Measurements from ENCODE around the gene GPR151.
"Not testable (repeated sequence)": the region's sequence is repeated elsewhere in the genome, so short reads cannot be mapped to it uniquely, and the experiment has no call there.

Gene GPR151

DNA sequence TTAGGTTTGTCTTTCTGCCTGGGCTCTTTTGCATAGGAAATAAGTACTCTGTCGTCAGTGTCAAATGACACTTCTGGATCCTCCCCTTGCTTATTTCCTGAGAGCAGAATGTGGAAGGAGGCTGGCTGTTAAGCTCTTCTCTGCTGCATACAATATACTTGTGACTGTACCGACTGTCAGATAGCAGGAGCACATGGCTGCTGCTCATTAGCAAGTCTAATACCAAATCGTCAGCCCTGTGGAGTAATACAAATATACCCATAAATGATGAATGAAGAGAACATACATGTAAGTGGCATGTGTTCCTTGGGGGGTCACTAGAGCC lies at the start of gene GPR151:
GPR151 (minus strand) TSS at position 40 of the 325 bp plus-strand sequence. CDS start 77 bp downstream, outside the sequence.
- DNase-seq = no peak

GRCh38 chr5:146564007-146564762 lies 48.2 kb upstream of the GPR151 start:
- DNase-seq = no peak

- DNase-seq = no peak
These were observed 46.5 kb upstream of the GPR151 start for GRCh38 chr5:146562461-146562860.

- DNase-seq = no peak
These were observed 45.7 kb upstream of the GPR151 start for GRCh38 chr5:146561711-146562110.

DNA sequence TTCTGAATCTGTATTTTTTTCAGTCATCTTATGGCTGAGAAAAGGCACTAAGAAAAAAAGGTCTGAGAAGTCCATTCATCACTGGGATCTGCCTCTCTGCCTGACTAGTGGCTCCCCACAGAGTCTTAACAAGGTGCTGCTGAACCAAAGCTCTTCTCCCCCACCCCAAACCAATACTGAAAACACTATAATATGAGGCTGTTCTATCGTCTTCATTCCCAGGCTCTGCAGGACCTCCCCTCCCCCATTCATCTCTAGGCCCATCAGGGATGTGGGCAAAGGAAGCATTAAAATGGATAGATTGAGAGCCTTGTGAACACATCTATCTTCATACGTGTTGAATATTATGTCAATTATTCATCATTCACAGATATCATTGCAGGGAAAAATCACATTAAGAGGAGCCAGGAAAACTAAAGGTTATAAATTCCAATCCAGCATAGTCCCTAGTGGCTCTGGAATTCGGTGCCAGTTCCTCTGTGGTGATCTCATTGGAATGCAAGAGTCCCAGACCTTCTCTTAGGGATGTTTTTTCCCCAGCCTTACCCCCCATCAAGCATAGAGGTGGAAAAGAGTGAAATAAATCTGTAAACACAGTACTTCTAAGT lies 44.3 kb upstream of the GPR151 start:
- DNase-seq = no peak

GRCh38 chr5:146556884-146557283 lies 40.9 kb upstream of the GPR151 start:
- DNase-seq = not testable (repeated sequence)

DNA sequence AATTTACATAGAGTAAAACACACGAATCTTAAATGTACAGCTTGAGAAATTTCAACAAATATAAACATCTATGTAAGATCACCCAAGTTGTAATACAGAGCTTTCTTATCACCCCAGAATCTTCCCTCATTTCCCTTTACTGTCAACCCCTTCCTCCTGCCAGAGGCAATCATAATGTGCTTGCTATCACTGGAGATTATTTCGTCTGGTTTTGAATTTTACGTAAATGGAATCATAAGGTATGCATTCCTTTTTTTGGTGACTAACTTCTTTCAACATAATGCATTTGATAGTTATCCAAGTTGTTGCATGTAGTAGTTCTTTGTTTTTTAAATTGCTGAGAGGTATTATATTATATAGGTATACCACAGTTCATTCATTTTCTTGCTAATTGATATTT lies 37.5 kb upstream of the GPR151 start:
- DNase-seq = no peak

GRCh38 chr5:146549615-146550014 lies 33.6 kb upstream of the GPR151 start:
- no peak for DNase-seq

- no peak for DNase-seq
These were observed 32.9 kb upstream of the GPR151 start for GRCh38 chr5:146548781-146549449.

GRCh38 chr5:146544232-146544631 lies 28.2 kb upstream of the GPR151 start:
- no peak for DNase-seq

DNA sequence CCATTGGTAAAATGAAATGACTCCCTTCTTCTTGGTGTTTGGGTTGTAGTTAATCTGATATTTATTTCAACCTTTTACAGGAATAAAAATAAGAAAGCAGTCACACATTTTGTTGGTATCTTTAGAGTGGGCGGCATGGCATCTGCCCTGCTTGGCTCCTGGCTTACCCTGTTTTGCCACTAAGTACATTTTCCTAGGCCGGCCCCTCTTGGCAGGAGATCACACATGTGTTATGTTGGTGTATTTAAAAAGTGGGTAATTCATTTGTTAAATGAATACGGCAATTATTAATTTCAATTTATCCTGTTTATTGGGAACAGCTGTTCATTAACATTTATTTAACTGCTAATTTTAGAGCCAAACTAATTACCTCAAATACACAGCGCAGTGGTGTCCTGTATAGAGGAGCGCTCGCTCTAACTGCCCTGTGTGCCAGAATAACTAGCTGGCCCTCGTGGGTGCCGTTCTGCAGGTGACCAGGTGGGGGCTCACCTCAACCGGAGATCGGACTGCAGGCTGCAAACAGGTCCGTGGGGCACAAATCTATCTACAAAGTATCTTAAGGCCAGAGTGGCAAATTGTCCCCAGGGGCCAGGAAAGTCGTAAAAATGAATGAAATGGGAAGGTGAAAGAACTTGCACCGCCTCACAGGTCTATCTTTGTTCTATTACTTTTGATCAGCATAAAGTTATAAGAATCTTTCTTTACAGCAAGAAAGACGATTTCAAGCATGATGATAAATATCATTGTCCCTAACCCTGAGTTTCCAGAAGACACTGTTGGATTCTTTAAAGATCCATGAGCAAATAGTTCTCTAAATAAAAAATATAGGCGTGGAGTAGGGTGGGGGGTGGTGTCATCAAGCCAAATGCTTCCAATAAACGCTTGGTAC lies 26.2 kb upstream of the GPR151 start:
- peak; percentile 87 for DNase-seq

DNA sequence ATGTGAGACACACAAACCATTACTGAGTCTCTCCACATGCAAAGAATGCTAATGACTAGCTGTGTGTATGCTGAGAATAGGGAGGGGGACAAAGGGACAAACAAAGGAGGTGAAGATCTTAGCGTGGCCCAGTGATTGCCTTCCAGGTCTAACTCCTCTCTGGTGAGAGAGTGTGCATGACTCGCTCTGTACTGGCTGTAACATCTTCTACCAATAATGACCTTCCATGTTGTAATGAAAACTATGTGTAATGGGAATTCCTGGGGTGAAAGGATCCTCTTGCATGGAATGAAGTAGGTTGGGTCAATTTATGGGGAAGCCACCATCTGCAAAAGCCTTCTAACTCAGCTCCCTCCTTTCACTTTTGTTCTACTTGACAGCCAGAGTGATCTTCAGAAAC lies 24.4 kb upstream of the GPR151 start:
- DNase-seq = no peak

- no peak for DNase-seq
These were observed 24.0 kb upstream of the GPR151 start for GRCh38 chr5:146539973-146540372.

GRCh38 chr5:146538432-146538831 lies 22.4 kb upstream of the GPR151 start:
- DNase-seq = no peak

DNA sequence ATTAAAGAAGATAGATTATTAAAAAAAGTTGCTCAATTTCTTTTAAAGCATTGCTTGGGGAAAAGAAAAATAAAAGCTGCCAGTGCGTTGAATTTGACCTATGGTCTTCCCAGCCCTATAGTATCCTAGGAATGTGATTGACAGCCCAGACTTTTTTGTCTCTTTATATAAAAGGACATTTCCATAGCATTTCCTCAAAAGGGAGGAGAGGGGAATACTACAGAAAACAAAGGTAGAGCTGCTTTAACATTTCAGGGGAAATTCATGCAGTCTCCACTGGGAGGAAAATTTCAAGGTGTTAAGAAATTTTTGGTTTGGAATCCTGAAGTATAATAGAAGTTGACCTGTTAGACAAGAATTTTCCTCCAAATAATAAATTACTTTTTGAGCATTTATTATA lies 17.9 kb upstream of the GPR151 start:
- no peak for DNase-seq

GRCh38 chr5:146533260-146533857 lies 17.4 kb upstream of the GPR151 start:
- DNase-seq = peak; percentile 89

GRCh38 chr5:146529984-146530383 lies 14.0 kb upstream of the GPR151 start:
- DNase-seq = no peak

DNA sequence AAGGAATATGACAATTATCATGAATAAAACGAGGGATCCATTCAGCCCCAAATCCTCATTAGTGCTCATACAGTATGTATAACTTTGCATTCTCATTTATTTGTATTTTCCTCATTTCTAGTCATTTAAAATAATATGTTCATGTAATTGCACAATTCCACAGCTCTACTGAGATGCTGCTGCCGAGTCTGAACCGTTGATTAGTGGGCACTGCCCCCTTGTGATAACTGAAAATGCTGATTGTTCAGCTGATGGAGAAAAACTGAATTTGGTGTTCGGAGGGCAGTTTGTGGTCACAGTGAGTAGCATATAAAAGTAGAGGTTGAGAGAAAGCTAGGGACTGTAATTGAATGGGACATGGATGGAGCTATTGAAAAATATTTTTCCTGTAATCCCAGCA lies 12.2 kb upstream of the GPR151 start:
- DNase-seq = no peak

GRCh38 chr5:146527785-146528184 lies 11.8 kb upstream of the GPR151 start:
- DNase-seq = no peak

- no peak for DNase-seq
These were observed 7.7 kb upstream of the GPR151 start for GRCh38 chr5:146523698-146524097.

- DNase-seq = no peak
These were observed 5.6 kb upstream of the GPR151 start for GRCh38 chr5:146521403-146522106.

DNA sequence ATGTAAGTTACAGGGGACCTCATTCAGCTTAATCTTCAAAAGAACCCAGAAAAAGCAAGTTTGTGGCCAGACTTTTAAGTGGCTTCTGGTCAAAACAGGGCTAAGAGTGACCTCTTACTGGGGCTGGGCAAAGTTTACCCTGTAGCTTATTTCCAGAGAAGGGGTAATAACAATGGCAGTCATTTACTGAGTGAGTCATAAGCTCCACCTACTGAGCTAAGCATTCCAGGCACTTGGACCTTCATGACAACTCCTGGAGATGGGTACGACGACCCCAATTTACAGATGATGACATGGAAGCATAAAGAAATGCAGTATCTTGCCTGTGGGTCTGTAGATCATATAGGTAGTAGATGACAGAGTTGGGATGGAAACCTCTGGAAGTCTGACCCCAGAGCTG lies 4.7 kb upstream of the GPR151 start:
- no peak for DNase-seq
